ENCODE data around the gene MT2A. TPM values are rescaled to one million over a fixed set of nuclear protein-coding genes. Genes with fewer than 3 reads are reported as not detected.

MT2A gene
- total and polyA plus RNA-seq, 2 of the 13 experiments (the other 11 are each of a cell fraction or from before 2014, with no cell fraction given), result 135 to 371 TPM

- TF ChIP-seq MAFK (conservative IDR thresholded peaks at IDR 0.05 in 1 of 2, IDR thresholded peaks at IDR 0.05 in 1 of 2; ENCODE audit: low read length in 2 of 2) (no peak), POLR2G (IDR thresholded peaks at IDR 0.05; ENCODE audit: low read depth, low read length) (no peak), ARID5B (CRISPR knock-in tag; IDR thresholded peaks at IDR 0.05) (0 out of 2 replicates have a peak, but pooled peaks have one; percentile 13), YEATS4 (CRISPR knock-in tag; IDR thresholded peaks at IDR 0.05; ENCODE audit: borderline replicate concordance) (no peak), ZNF768 (CRISPR knock-in tag; IDR thresholded peaks at IDR 0.05) (peak; percentile 67; the same call in 1 of the 2 replicates), GRHL1 (CRISPR knock-in tag; conservative IDR thresholded peaks at IDR 0.05) (no peak), KDM1A (CRISPR knock-in tag; IDR thresholded peaks at IDR 0.05) (no peak), MXD3 (CRISPR knock-in tag; IDR thresholded peaks at IDR 0.05) (0 out of 2 replicates have a peak, but pooled peaks have one; percentile 22), ATF7-NPFF (CRISPR knock-in tag; IDR thresholded peaks at IDR 0.05; ENCODE audit: low read depth) (peak; percentile 56), ZBTB38 (CRISPR knock-in tag; IDR thresholded peaks at IDR 0.05) (peak; percentile 73), ZNF737 (CRISPR knock-in tag; IDR thresholded peaks at IDR 0.05; ENCODE audit: borderline replicate concordance) (no peak), ZC3H4 (CRISPR knock-in tag; IDR thresholded peaks at IDR 0.05; ENCODE audit: borderline replicate concordance) (no peak), ZNF512B (CRISPR knock-in tag; IDR thresholded peaks at IDR 0.05; ENCODE audit: borderline replicate concordance) (no peak), KDM5A (IDR thresholded peaks at IDR 0.05; ENCODE audit: borderline replicate concordance, low read length) (no peak), CEBPG (CRISPR knock-in tag; IDR thresholded peaks at IDR 0.05) (no peak)
Measured at GRCh38 chr16:56643080-56643778, 34.8 kb downstream of the MT2A start (continued).
